Measurements from ENCODE around the gene PUM2. TPM values are rescaled to one million over a fixed set of nuclear protein-coding genes. Genes with fewer than 3 reads are reported as not detected.

The PUM2 gene
- total RNA-seq, 1 experiment from 2014 or later: 85.6 TPM

- Histone ChIP-seq H3K4me3 (ENCODE audit: low read depth in 2 of 2, low read length in 2 of 2) (no peak overlapping the region), H3K9me3 (ENCODE audit: control insufficient read depth, insufficient read depth, low read depth, low read length) (no peaks in the 10 kb centered on the region), H3K4me1 (ENCODE audit: control insufficient read depth, insufficient read depth, low read length) (no peaks in the 10 kb centered on the region), H3K36me3 (ENCODE audit: control insufficient read depth, insufficient read depth, low read length) (peaks cover 52% of the 10 kb centered on the region), H3K27ac (ENCODE audit: low read length) (no peak overlapping the region), H3K27me3 (ENCODE audit: control insufficient read depth, insufficient read depth, low read length) (no peaks in the 10 kb centered on the region)
- TF ChIP-seq POLR2AphosphoS5 (IDR thresholded peaks at IDR 0.05; ENCODE audit: low read depth, low read length) (no peak), REST (IDR thresholded peaks at IDR 0.05; ENCODE audit: insufficient read depth in 1 of 2, low read depth in 2 of 2, low read length in 1 of 2) (no peak), TCF7L2 (IDR thresholded peaks at IDR 0.05; ENCODE audit: low read depth, low read length) (no peak), SIN3A (IDR thresholded peaks at IDR 0.05; ENCODE audit: borderline replicate concordance, insufficient read depth, low read depth, low read length) (no peak)
- TF ChIP-seq, protein P1, sequence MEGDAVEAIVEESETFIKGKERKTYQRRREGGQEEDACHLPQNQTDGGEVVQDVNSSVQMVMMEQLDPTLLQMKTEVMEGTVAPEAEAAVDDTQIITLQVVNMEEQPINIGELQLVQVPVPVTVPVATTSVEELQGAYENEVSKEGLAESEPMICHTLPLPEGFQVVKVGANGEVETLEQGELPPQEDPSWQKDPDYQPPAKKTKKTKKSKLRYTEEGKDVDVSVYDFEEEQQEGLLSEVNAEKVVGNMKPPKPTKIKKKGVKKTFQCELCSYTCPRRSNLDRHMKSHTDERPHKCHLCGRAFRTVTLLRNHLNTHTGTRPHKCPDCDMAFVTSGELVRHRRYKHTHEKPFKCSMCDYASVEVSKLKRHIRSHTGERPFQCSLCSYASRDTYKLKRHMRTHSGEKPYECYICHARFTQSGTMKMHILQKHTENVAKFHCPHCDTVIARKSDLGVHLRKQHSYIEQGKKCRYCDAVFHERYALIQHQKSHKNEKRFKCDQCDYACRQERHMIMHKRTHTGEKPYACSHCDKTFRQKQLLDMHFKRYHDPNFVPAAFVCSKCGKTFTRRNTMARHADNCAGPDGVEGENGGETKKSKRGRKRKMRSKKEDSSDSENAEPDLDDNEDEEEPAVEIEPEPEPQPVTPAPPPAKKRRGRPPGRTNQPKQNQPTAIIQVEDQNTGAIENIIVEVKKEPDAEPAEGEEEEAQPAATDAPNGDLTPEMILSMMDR (IDR thresholded peaks at IDR 0.05): no peak
- POLR2A ChIA-PET: no interaction called here
- intact Hi-C loops (cut with micrococcal nuclease; ENCODE audit: unreplicated experiment): no loop called here
- no TSS peak for BruUV-seq (replicated peaks)
- ATAC-seq (no peak), DNase-seq (ENCODE audit: low read depth, low spot score) (no peak)
- in situ Hi-C loops (cut with HindIII; ENCODE audit: low pct_unique_long_range_greater_than_20kb, low sequenced_read_pairs): no loop called here
- CTCF ChIA-PET: no interaction called here
Observed at GRCh38 chr2:20250436-20250835, 100.2 kb downstream of the PUM2 start.

GRCh38 chr2:20249170-20249569 is 101.5 kb downstream of the PUM2 start:
- DNase-seq (ENCODE audit: low read depth, low spot score) (no peak), ATAC-seq (no peak)
- in situ Hi-C loops (cut with HindIII; ENCODE audit: low pct_unique_long_range_greater_than_20kb, low sequenced_read_pairs) (no loop called here), intact Hi-C loops (cut with micrococcal nuclease; ENCODE audit: unreplicated experiment) (no loop called here)
- Histone ChIP-seq H3K4me3 (ENCODE audit: low read depth in 2 of 2, low read length in 2 of 2) (no peak overlapping the region), H3K27ac (ENCODE audit: low read length) (no peak overlapping the region), H3K36me3 (ENCODE audit: control insufficient read depth, insufficient read depth, low read length) (peaks cover 39% of the 10 kb centered on the region), H3K27me3 (ENCODE audit: control insufficient read depth, insufficient read depth, low read length) (no peaks in the 10 kb centered on the region), H3K9me3 (ENCODE audit: control insufficient read depth, insufficient read depth, low read depth, low read length) (no peaks in the 10 kb centered on the region), H3K4me1 (ENCODE audit: control insufficient read depth, insufficient read depth, low read length) (no peaks in the 10 kb centered on the region)
- ChIA-PET CTCF (no interaction called here), POLR2A (no interaction called here)
- TF ChIP-seq SIN3A (IDR thresholded peaks at IDR 0.05; ENCODE audit: borderline replicate concordance, insufficient read depth, low read depth, low read length): no peak
- TF ChIP-seq REST (IDR thresholded peaks at IDR 0.05; ENCODE audit: insufficient read depth in 1 of 2, low read depth in 2 of 2, low read length in 1 of 2): no peak
- no peak for TF ChIP-seq TCF7L2 (IDR thresholded peaks at IDR 0.05; ENCODE audit: low read depth, low read length)
- no peak for TF ChIP-seq POLR2AphosphoS5 (IDR thresholded peaks at IDR 0.05; ENCODE audit: low read depth, low read length)
- TF ChIP-seq, protein P1 (IDR thresholded peaks at IDR 0.05): no peak
- BruUV-seq (replicated peaks): no TSS peak
